HG03457 (cell line): ENCODE measurements around the gene AFDN.
A peak's percentile ranks its signal among the peaks of the same experiment; 100 is the strongest.

ENCODE experiments used
- ATAC-seq: cut with Tn5 transposase; IDR thresholded peaks from one replicate; pipeline ENCODE4 v1.9.1; 2021; ENCODE audit warnings: moderate number of reproducible peaks; ENCODE audit not compliant: unreplicated experiment

Gene AFDN

DNA sequence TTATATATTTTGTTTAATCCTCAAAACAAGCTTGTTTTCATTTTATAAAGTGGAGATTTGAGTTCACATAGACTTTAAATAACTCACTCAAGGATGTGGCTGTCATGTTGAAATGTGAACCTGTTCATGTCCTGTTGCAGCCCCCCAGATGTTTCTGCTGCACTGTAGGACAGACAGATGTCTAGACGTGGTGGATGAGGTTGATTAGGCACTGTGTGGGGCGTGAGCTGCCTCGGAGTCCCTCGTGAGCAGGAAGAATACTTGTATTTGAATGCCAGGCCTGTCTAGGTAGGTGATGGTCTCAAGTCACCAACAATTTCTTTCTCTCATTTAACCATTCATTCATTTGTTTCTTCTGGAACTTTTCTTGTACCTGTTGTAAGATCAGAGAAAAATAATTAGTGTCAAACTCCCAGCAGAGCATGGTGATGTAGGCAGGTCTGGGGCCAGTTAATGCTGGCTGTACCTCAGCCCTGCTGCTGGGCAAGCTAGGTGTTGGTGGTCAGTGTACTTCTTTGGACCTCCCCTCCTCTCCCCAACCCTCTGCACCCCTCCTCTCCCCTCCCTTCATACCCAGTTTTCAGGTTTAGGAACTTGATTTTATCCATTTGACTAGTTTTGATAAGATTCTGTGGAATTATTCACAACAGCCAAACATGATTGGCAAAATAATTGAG lies 34.0 kb downstream of the AFDN start:
- ATAC-seq, result peak; percentile 54

DNA sequence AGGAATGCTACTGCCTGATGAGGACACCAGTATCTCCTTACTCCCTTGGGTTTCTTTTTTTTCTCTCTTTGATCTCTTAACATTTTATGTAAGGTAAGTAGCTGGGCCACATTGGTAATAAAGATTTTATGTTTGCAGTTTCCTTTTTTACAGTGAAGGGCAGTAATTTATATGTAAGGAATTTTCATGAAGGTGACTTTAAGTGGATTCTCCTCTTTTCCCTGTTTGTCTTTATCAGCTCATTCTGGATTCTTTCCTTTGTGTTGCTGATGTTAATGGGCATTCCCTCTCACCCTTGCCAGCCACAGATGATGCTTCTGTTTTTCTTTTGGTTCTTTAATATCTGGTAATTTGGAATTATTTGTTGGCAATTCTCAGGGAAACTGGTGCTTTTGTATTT lies 34.7 kb downstream of the AFDN start:
- no peak for ATAC-seq

DNA sequence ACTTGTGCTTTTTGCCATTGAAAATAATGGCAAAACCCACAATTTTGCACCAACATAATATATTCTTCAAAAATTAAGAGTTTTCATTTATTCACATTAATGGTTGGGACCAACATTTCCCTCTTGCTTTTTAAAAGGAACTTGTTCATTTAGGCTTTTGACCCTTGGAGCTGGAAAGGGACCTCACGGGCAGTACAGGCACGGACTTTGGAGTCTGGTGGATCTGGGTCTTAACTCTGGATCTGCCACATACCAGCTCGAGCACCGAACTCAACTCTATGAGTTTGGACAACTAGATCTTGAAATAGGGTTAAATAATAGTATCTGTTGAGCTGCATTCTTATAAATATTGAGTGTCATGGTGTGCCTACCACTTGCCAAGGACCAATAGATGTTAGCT lies 37.2 kb downstream of the AFDN start:
- ATAC-seq, result no peak

DNA sequence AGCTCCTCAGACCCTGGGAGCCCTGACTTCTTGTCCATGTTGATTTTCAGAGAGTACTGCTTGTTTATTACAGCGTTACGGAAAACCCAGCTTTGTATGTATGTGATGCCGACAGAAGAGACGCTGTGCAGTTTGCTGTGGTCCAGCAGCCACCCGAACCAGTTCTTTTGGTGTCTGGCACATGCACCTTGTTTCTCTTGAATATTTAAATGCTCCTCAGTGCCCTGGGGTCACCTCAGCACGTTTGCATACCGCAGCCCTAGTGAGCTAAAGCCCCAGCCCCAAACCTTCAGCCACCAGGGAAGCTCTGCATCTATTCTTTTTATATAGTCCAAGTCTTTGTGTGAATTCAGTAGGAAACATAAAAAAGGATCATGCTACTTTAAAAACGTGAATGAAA lies 39.9 kb downstream of the AFDN start:
- no peak for ATAC-seq

DNA sequence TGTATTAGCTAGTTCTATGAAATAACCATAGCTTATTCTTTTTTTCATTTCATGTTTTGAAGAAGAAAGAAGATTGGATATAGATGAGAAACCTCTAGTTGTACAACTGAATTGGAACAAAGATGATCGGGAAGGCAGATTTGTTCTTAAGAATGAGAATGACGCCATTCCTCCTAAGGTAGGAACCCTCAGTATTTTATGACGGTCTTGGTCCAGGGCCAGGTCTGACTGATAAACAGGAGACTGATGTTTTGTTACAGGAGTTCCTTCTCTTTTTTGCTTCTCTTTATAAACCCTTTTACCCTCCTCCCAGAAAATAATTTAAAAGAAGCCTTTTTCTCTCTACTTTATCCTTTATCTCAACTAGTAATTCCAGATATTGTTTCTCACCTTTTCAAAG lies 43.6 kb downstream of the AFDN start:
- no peak for ATAC-seq

DNA sequence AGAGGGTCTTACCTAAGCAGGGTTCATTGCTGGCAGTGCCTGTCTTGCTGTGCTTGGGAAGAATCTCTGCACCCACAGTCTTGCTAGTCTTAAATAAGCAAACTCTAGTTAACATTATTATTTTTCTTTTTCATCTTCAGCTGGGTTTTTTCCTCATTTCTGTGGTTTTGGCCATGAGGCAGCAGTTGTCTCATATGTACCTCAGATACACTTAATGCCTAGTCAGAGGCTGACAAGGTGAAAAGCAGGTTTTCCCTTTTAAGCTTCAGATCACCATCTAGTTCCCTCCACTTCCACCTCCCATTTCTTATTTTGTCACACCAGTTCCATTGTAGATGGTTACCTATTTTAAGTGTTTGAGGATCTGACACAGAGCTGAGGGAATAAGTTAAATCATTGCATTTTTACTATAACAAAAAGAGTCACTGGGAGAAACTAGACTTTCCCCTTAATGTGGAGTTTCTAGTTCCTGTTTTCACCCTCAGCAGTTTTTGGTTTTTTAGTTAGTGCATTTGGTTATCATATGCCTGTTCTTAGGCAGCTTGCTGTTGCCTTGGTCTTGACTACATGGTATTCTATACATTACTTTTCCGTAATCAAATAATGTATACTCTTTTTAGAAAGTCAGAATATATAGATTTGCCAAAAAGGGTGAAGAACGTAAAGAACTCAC lies 46.0 kb downstream of the AFDN start:
- ATAC-seq, result no peak

DNA sequence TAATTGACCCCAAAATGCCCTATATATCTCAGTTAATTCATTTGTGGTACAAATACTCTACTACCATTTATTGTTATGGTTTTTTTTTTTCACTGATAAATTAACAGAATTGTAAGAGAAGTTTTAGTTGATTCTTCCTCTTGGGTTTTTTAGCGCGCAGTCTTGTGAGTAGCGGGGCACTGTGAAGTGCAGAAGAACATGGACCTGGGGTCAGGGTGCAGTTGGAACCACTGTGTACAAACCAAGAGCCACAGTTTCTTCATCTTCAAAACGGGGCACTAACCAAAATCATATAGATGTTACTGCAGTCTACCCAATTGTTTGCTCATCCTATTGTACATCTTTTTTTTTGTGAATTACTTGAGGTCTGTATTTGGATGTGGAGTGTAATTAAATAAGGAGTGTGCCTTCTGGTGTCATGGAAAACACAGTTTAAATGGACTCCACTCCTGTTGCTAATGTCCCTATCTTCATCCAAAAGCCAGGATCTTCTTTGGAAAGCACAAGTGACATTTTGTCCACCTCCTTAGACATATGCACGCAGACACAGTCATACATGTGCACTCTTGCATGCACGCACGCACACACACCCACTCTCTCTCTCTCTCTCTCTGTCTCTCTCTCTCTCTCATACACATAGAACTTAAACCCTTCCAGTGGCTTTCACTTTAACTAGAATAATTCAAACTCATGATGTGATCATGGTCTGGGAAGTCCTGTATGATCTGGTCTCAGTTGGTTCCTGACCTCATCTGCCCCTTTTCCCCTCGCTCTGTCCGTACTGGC lies 51.5 kb downstream of the AFDN start:
- no peak for ATAC-seq

DNA sequence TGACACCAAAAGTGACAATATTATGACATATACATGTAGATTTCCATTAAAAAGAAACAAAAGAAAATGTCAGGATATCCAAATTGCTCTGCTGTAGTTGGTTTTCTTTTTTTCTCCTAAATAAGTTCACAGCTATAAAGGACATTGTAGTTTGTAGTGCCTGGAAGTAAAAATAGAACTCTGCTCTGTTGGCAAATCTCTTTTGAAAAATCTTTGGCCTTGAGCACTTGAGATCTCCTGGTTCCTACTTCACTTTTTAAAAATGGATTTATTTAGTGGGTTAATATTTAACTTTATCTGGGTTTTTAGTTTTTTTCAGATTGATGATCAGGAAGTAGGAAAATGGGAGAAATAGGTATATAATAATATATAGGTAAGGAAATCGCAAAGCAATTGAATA lies 52.9 kb downstream of the AFDN start:
- no peak for ATAC-seq

DNA sequence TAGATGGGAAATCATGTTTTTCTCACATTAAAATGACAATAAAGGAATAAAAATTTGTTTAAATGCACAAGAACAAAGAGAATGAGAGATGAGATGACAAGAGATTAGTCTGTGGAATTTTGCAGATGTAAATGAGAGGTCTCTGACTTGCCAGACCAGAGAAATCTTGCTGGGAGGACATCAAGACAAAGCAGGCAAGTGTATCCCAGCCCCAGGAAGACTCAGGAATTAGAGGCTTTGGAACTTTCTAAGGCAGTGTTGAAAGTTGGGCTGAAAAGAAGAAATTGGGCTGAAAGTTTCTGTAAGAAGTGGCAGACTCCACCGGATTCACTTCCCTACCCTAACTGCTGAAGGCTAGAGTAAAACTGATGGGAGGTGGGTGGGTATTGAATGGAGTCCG lies 54.6 kb downstream of the AFDN start:
- ATAC-seq, result no peak

DNA sequence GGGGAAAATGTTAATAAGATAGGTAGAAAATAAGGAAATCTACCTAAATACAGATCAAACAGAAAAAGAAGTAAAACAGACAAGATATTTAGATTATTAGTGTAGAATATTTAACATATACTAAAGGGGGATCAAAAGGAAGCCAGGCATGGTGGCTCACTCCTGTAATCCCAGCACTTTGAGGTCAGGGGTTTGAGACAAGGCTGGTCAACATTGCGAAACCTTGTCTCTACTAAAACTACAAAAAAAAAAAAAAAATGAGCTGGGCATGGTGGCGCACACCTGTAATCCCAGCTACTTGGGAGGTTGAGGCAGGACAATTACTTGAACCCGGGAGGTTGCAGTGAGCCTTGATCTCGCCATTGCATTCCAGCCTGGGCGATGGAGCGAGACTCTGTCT lies 55.5 kb downstream of the AFDN start:
- no peak for ATAC-seq

DNA sequence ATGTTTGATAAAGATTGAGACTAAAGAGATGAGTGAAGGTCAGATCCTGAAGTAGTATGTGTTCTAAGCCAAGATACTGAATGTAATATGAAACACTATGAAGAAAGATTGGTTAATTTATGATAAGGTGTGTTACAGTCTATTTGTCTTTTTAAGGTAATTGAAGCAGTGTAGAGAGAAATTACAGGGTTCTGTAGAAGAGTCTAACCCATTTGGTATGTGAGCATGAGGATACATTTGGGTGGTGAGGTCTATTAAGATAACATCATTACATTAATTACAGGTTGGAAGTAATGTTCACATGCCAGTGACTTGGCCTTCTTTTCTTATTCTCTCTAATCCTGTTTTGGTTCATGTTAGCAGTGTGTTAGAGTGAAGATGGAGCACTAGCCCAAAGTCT lies 61.4 kb downstream of the AFDN start:
- no peak for ATAC-seq

DNA sequence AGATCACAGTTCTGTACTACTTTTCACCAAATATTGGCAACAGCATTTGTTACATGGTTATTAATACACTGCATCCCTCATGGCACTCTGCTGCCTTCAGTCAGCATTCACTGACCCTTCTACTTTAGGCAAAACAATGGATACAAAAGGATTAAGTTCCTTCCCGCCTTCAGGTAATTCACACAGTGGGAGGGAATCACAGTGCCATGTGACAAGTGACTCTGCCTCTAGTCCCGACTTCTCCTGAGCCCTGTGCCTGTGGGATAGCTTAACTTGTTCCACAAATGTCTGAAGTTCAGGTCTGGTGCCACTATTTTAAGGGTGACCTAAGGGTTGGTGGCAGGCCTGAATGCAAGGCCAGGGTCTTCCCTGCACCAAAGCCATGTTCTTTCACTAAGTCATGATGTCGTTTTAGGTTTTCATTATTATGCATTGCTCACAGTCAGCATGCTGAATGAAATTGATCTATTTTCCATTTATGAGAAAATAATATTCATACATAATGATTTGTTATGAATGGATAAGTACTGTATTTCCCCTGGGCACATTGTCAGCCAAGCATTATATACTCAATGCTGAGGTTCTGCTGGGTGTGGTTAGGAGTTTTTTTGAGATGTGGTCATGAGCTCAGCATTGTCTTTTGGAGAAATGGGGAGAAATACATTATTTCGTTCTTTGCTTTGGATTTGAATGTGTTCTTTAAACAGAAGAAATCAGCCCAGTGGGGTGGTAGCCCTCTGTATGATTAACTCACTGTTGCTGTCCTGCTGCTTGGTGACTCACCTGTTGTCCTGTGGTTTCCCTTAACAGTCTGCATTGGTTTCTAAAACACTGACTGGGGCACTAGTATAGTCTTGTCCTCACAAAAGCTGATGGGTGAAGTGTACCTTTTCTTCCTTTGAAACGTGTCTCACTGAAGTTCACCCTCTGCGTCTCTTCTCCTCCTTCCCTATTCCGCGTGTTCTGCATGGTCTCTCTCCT lies 66.4 kb downstream of the AFDN start:
- ATAC-seq, result peak; percentile 91

DNA sequence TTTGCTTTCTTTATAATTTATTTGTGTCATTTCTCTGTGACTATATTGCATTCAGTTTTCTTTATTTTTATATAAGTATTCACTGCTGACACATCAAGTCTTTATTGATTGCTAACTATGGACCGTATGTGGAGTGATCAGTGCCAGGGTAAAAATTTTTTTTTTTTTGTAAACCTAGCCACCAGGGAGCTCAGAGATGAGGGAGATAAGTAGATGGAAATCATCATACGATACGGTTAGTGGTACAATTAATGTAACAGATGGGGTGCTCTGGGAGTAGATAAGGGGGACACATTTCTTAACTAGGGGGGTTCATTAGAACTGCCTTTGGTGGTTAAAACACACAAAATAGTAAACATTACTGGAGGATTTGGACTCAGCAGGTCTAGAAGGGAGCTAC lies 68.3 kb downstream of the AFDN start:
- ATAC-seq, result no peak

DNA sequence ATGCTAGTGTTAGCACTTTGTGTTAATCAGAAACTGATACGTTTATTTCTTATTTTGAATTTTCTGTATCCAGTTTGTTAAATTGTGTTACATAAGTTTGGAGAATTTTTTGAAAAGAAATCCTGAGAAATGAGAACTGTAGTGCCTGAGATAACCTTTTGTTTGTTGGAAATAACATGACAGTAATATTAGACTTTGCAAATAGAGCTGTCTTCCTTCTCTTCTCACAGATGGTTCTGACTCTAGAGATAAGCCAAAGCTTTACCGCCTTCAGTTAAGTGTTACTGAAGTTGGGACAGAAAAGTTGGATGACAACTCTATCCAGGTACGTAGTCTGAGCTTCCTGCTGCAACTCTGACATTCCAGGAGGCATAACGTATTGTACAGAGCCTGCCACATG lies 69.9 kb downstream of the AFDN start:
- no peak for ATAC-seq

DNA sequence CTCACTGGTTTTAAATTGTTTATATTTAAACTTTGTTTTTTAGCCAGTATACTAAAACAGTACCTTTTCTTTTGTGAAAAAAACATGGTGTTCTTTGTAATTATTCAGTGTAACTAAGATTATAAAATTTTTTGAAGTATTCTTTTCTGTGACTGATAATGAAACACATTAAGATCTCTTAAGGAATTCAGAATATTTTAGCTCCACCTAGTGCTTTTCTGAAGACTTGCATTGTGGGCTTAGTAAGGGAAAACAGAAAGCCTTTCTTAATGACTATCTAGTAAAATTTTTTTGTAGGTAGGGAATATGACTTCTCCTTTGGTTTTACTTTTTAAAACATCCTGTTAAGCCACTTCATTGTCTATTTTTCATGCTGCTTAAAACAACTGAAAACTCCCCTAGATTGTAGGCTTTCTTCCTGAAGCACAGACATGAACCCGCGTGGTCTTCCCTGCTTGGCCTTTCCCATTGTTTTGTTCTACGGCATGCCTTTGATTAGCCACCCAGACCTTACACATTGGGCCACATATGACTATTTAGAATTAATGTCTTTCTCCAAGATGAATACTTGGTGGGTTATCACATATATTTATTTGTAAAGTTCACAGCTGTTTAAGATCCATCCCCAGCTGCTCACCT lies 72.1 kb downstream of the AFDN start:
- ATAC-seq, result peak; percentile 49

DNA sequence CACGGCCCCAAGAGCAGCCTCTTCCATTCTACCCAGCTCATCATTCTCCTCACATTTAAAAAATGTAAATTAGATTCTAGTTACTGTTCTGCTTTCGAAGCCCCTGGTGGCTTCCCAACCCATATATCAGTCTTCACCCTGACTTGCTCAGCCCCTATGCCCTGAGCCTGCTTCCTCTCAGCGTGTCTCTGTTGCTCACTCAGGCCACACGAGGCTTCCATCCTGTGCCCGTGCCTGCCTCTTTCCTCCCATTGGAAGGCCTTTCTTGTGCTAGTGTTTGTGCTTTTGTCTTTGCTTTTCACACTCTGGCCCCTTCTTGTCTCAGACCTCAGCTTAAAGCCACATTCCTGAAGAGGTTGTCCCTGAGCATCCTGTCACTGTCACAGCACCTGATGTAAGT lies 78.1 kb downstream of the AFDN start:
- ATAC-seq, result no peak

DNA sequence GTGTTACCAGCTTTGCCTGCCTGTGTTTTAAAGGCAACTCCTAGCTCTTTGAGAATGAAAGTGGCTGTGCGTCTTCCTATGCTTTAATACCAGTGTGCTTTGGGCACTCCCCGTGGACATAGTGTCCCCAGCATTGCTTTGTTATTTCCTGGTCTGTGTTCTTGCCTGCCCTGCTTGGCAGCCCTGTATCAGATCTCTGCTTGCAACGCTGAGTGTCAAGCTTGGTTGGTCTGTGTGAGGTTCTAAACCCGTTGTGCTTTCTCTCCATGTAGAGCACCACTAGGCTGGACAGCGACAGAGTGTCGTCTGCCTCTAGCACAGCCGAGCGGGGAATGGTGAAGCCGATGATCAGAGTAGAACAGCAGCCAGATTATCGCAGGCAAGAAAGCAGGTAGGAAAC lies 80.2 kb downstream of the AFDN start:
- no peak for ATAC-seq

DNA sequence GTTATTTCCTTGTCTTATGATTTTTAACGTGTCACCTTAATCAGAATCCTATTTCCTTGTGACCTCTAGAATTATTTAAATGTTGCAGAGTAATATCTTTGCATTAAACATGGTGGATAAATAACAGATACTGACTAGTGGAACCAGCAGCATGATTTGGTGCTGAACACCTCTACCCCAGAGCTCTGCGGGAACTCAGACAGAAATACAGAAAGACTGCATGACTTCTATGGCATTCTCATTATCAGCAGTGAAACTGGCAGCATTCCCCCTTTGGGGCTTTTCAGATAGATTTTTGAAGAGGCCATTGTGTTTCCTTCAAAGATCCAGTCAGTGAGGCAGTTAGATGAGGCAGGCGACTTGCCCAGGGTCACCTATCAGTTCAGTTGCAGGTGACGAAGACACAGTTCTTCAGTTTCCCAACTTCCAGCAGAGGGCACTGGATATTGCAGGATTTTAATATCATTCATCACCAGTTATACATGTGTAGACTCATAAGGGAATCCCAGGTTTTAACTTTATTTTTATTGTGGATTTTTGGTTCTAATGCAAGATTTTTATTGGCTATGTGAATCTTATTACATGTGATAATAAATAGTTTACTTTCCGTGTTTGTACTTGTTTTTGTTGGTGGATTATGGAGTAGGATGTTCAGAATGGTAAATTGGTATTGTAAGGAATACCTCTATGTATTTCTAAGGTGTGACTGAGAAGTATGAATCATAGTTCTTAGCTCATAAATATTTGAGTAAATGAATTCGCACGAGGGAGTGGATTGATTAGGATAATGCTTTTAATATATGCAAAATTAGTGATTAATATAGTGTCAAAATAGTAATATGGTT lies 81.3 kb downstream of the AFDN start:
- no peak for ATAC-seq

DNA sequence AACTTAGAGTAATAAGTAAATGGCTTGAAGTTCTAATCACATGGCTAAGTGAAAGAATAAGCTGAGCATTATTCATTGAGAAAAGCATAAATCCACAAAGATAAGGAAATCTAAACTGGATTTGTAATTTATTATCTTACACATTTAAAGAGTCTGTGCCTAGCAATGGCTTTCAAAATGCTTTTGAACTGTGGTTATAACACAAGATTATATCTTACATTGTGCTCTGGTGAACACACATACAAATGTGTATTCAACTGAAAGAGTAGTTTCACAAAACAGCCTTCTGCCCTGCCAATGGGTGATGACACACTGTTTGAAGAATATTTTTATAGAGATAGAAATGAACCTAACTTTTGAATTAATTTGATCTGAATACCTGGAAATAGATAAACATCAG lies 83.3 kb downstream of the AFDN start:
- ATAC-seq, result no peak

DNA sequence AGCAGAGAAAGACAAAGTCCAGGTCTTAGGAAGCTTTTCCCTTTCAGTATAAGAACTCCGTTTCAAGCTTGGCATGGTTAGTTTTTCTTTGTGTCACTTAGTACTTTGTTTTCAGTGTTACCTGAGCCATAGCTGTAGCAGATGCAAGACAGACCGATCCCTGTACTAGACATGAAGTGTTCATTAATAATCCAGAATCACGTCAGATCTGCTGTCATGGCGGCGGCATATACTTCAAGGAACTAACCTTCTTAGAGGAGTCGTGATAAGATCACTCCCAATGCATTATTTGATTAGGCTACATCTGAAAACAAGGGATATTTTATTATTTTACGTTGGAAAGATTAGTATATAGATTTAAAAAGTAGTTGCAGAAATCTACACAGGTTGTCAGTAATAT lies 83.9 kb downstream of the AFDN start:
- ATAC-seq, result no peak
